HCT116 (cell line): ENCODE measurements around the gene SLC16A7.

Experiments used
- CTCF ChIP-seq, 3 experiments: fragments of 200-600 bp in 1 of 3; sonication (generic) in 1 of 3; IDR thresholded peaks in 2 of 3; conservative IDR thresholded peaks in 1 of 3; 2 replicates each; pipeline ENCODE4 v1.5.1; 2012 to 2017; ENCODE audit warnings: low read depth in 2 of 3, low read length in 2 of 3, antibody characterized with exemption in 1 of 3, borderline replicate concordance in 1 of 3, control low read depth in 1 of 3, mild to moderate bottlenecking in 1 of 3, mixed read lengths in 1 of 3, mixed run types in 1 of 3, moderate library complexity in 1 of 3; ENCODE audit not compliant: insufficient read depth in 1 of 3
- EZH2 ChIP-seq: fragments of 200-600 bp; sonication (generic); IDR thresholded peaks from 2 replicates; pipeline ENCODE4 v1.6.1; 2017; ENCODE audit warnings: antibody characterized with exemption, mixed run types
- FOSL1 ChIP-seq: IDR thresholded peaks from 2 replicates; pipeline ENCODE4 v1.6.1; 2012; ENCODE audit warnings: low read depth
- JUND ChIP-seq: IDR thresholded peaks from 2 replicates; pipeline ENCODE4 v1.6.1; 2012
- POLR2A ChIP-seq: IDR thresholded peaks from 2 replicates; pipeline ENCODE4 v1.7.0; 2011; ENCODE audit warnings: borderline replicate concordance; ENCODE audit not compliant: insufficient read depth, insufficient read length; ENCODE audit errors: extremely low read depth

DNA sequence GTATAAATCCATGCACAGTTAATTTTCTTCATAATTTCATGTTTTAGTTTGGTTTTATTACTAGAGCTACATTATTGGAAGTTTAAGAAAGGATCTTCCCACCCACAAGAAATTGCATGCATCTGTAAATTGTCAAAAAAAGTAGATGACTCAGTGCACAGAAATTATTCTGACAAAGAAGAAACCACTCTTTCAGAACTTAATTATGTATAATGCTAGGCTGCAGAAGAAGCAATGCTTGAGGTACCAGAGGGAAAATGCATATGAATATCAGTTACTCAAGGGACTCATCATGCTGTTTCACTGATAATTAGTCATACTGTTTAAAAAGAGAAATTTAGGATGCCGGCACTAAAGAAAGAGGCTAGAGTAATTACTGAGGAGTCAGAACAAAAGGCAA lies 147.0 kb downstream of the SLC16A7 start:
- no peak for TF ChIP-seq CTCF (IDR thresholded peaks at IDR 0.05 in 2 of 3, conservative IDR thresholded peaks at IDR 0.05 in 1 of 3; ENCODE audit: borderline replicate concordance in 1 of 3, insufficient read depth in 1 of 3, low read depth in 2 of 3, low read length in 2 of 3)
- TF ChIP-seq POLR2A: no peak
- no peak for TF ChIP-seq EZH2
- TF ChIP-seq JUND: no peak
- no peak for TF ChIP-seq FOSL1
